Choroid plexus epithelial cell (primary cell): Measurements from ENCODE around the gene BEX5.
A peak's percentile ranks its signal among the peaks of the same experiment; 100 is the strongest.
"Not testable (repeated sequence)": the region's sequence is repeated elsewhere in the genome, so short reads cannot be mapped to it uniquely, and the experiment has no call there.

ENCODE experiments used
- DNase-seq: peaks from one replicate; pipeline ENCODE4 v3.0.0-alpha.2; 2010; ENCODE audit warnings: low read depth
- H3K4me3 ChIP-seq: 2 replicates; pipeline ENCODE4 v1.5.1; 2011; ENCODE audit warnings: low read depth, mild to moderate bottlenecking, control low read depth, low read length, moderate library complexity
- TF ChIP-seq, protein P1 (sequence below): conservative IDR thresholded peaks from 2 replicates; pipeline ENCODE4 v1.5.1; 2011; ENCODE audit warnings: low read depth, mild to moderate bottlenecking, control low read depth, inconsistent platforms, low read length, moderate library complexity

The BEX5 gene

DNA sequence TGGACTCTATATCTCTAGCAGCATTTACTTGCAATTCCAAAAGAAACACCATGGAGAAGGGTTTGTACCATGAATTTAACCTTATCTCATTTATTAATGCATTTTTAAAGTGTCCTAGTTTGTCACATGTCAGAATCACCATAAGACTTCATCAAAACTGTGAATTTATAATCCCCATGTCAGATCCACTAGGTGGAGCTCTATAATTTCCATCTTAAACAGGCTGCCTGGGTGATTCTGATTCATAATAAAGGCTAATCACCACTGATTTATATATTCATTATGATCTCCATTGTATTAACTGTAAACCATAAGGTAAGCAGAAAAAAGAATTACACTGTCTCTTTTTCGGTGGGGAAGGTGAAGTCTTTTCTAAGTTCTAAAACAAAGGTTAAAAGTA lies 26.3 kb downstream of the BEX5 start:
- TF ChIP-seq, protein P1, sequence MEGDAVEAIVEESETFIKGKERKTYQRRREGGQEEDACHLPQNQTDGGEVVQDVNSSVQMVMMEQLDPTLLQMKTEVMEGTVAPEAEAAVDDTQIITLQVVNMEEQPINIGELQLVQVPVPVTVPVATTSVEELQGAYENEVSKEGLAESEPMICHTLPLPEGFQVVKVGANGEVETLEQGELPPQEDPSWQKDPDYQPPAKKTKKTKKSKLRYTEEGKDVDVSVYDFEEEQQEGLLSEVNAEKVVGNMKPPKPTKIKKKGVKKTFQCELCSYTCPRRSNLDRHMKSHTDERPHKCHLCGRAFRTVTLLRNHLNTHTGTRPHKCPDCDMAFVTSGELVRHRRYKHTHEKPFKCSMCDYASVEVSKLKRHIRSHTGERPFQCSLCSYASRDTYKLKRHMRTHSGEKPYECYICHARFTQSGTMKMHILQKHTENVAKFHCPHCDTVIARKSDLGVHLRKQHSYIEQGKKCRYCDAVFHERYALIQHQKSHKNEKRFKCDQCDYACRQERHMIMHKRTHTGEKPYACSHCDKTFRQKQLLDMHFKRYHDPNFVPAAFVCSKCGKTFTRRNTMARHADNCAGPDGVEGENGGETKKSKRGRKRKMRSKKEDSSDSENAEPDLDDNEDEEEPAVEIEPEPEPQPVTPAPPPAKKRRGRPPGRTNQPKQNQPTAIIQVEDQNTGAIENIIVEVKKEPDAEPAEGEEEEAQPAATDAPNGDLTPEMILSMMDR, result peak; percentile 36
- H3K4me3 ChIP-seq, result no peak overlapping the region
- DNase-seq, result peak; percentile 7

DNA sequence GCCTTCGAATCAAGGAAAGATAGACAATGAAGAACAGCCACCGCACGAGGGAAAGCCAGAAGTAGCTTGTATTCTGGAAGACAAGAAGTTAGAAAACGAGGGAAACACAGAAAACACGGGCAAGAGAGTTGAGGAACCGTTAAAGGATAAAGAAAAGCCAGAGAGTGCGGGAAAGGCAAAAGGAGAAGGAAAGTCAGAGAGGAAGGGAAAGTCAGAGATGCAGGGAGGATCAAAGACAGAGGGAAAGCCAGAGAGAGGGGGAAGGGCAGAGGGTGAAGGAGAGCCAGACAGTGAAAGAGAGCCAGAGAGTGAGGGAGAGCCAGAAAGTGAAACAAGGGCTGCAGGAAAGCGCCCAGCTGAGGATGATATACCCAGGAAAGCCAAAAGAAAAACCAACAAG lies 28.9 kb downstream of the BEX5 start:
- H3K4me3 ChIP-seq, result no peak overlapping the region
- TF ChIP-seq, protein P1, result no peak
- DNase-seq, result no peak

DNA sequence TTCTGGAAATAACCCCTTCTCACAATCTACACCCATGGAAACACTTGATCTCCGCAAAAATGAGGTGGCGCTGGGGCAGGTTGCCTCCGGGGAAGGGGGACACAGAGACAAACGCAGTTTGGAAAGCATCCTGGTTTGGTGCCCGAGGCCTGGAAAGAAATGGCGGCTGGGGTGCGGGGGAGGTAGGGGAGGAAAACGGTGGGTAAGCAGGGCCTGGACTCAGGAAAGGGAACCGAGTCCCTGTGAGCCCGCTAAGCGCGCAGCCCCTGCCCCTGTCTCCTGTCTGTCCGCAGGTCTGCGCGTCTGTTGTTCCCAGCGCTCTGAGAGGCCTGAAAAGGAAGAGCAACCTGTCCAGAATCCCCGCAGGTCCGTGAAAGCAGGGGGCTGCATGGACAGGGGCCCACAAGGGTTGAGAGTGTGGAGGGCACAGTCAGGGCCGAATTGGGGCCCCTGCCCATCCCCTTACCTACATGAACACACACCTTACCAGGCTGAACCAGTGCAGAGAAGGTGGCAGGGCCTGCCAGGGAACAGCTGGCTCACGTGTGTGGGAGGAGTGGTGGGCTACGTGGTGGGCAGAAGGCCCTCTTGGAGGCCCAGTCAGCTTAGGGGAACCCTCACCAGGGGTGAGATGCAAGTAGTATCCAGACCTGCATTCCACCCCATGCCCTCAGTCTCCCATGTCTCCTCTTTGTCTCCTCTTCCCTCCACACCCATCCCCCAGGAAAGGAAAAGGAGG lies 29.5 kb downstream of the BEX5 start:
- DNase-seq, H3K4me3 ChIP-seq: not testable (repeated sequence)

DNA sequence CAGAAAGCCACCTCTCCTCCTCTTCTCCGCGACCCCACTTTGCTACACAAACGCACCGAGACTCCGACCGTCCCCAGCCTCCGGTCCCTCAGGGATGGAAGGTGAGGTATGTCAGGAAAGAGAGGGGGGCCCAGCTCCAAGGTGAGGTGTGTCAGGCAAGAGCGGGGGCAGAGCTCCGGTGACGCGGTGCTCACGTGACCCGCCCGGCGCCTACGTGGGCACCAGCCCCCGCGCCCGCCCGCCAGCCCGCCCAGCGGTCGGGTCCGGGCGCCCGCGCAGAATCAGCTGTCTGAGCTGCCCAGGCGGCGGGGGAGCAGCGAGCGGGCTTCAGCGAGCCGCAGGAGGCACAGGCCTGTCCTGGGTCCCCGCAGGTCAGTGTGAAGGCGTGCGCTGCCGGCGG lies 30.3 kb downstream of the BEX5 start, which contains the start of gene TCEAL2:
TCEAL2 (plus strand) TSS at position 244 of the 400 bp plus-strand sequence. CDS start 1,152 bp downstream, outside the sequence.
- not testable (repeated sequence) for DNase-seq, H3K4me3 ChIP-seq

DNA sequence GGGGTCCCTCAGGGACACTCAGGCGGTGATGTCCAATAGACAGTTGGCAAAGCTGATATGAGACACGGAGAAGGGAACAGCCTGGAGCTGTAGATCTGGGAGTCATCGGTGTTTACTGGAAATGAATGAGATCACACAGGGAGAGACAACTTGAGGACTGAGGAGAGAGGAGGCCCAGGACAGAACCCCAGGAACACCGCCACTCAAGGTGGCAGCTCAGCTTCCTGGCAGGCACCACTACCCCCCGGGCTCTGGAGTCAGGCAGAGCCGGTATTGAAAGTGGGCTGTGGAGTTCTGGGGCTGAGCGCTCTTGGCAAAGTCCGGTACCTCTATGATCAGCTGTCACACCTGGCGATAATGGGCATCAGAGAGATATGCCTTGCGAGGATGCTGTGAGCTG lies 30.8 kb downstream of the BEX5 start:
- DNase-seq, H3K4me3 ChIP-seq: not testable (repeated sequence)

DNA sequence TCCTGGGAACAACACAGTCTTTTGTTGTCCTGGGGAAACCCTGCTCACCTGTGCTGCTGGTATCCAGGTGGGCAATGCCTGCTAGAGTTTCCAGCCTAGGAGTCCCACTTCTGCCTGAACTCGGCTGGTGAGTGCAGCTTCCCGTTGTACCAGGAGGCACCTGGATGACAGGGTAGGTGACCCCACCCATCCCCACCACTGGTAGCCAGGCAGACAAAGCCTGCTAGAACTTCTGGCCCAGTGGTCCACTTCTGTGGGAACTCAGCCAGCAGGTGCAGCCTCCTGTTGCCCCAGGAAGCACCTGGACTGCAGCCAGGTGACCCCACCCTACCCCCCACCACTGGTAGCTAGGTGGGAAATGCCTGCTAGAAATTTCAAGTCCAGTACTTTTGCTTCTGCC lies 40.0 kb downstream of the BEX5 start:
- TF ChIP-seq, protein P1, result no peak
- no peak for DNase-seq
- no peak overlapping the region for H3K4me3 ChIP-seq

DNA sequence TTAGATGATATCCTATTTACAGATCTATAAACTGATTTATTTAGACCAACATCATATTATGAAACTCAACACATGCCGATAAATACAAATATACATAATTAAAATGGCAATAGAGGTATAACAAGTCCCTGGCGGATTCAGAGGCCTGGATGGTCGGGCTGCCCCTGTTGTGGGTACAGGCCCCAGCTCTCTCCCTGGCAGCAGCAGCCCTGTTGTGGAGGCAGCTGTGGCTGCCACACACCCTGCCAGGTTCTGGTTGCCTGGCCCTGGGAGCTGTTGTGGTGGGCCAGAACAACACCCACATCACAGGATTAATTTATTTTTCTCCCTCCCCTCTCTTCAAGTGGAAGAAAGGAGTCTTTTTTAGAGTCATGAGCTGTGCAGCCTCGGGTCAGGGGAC lies 42.4 kb downstream of the BEX5 start:
- no peak overlapping the region for H3K4me3 ChIP-seq
- no peak for DNase-seq
- TF ChIP-seq, protein P1, result no peak
